Activated CD8-positive, alpha-beta T cell treated with anti-CD3 and anti-CD28 coated beads for 36 hours (primary cell): ENCODE data around the gene KLF1. TPM values are rescaled to one million over a fixed set of nuclear protein-coding genes. Genes with fewer than 3 reads are reported as not detected.
A peak's percentile ranks its signal among the peaks of the same experiment; 100 is the strongest.
"Not testable (repeated sequence)": the region's sequence is repeated elsewhere in the genome, so short reads cannot be mapped to it uniquely, and the experiment has no call there.

Source experiments
- ATAC-seq: fragments of 200-7000 bp; cut with Tn5 transposase; one replicate; pipeline ENCODE4 v1.10.0; 2021; ENCODE audit warnings: mild to moderate bottlenecking, moderate library complexity
- CTCF ChIA-PET: fragments of 350-600 bp; sonication (Branson Sonifier 250); formaldehyde crosslinking; loops from one replicate; lab custom pipeline; 2021; ENCODE audit warnings: antibody characterized with exemption; lab: Charles Lee
- POLR2A ChIA-PET: fragments of 350-600 bp; sonication (Branson Sonifier 250); formaldehyde crosslinking; loops from one replicate; lab custom pipeline; 2021; ENCODE audit warnings: antibody characterized with exemption; lab: Charles Lee
- DNase-seq: peaks from one replicate; pipeline ENCODE4 v3.0.0-alpha.2; 2020
- H3K27ac Mint-ChIP-seq: one replicate; pipeline ENCODE4 v1.8.0; 2021; ENCODE audit warnings: mild to moderate bottlenecking, mixed read lengths
- H3K27me3 Mint-ChIP-seq: one replicate; pipeline ENCODE4 v1.8.0; 2021; ENCODE audit warnings: mixed read lengths
- H3K36me3 Mint-ChIP-seq: one replicate; pipeline ENCODE4 v1.8.0; 2021; ENCODE audit warnings: low read depth, mixed read lengths
- H3K4me1 Mint-ChIP-seq: one replicate; pipeline ENCODE4 v1.8.0; 2021; ENCODE audit warnings: low read depth, mixed read lengths
- H3K4me3 Mint-ChIP-seq: one replicate; pipeline ENCODE4 v1.8.0; 2021; ENCODE audit warnings: mild to moderate bottlenecking, moderate library complexity, mixed read lengths
- H3K9me3 Mint-ChIP-seq: one replicate; pipeline ENCODE4 v1.8.0; 2021; ENCODE audit warnings: mixed read lengths
- intact Hi-C: fragments of 100-400 bp; cut with micrococcal nuclease; formaldehyde crosslinking; loops from one replicate; pipeline ENCODE4 v1.10.0; 2022
- total RNA-seq, 2 experiments: library from RNA; stranded (reverse); gene quantifications; one replicate each; pipeline ENCODE4 v1.2.3, GENCODE V29; 2021
- TF ChIP-seq, protein P1 (sequence below): fragments of 200-600 bp; IDR thresholded peaks from one replicate; pipeline ENCODE4 v1.8.0; 2022; ENCODE audit warnings: antibody characterized with exemption, mild to moderate bottlenecking

Gene KLF1
- total RNA-seq, 2 experiments from 2014 or later, result 0.32 to 0.38 TPM

DNA sequence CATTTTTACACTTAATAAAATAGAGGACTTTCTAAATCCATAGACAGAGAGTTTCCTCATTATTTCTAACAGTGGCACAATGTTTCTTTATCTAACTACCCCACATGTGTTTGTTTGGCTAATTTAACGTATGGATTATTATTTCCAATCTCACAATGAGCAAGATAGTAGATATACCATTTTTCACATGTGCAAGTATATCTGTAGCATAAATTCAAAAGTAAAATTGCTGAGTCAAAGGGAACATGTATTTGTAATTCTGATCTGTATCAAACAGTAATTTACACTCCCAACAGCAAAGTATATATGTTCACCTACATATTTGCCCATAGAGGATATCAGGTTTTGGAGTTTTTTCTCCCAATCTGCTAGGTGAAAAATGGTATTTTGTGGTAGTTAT, 30.3 kb downstream of the KLF1 start:
- Mint-ChIP-seq H3K9me3 (peaks cover 5% of the 10 kb centered on the region), H3K4me1 (no peaks in the 10 kb centered on the region), H3K36me3 (no peaks in the 10 kb centered on the region), H3K27me3 (no peaks in the 10 kb centered on the region), H3K27ac (no peak overlapping the region), H3K4me3 (no peak overlapping the region)
- ATAC-seq, result no peak
- TF ChIP-seq, protein P1, sequence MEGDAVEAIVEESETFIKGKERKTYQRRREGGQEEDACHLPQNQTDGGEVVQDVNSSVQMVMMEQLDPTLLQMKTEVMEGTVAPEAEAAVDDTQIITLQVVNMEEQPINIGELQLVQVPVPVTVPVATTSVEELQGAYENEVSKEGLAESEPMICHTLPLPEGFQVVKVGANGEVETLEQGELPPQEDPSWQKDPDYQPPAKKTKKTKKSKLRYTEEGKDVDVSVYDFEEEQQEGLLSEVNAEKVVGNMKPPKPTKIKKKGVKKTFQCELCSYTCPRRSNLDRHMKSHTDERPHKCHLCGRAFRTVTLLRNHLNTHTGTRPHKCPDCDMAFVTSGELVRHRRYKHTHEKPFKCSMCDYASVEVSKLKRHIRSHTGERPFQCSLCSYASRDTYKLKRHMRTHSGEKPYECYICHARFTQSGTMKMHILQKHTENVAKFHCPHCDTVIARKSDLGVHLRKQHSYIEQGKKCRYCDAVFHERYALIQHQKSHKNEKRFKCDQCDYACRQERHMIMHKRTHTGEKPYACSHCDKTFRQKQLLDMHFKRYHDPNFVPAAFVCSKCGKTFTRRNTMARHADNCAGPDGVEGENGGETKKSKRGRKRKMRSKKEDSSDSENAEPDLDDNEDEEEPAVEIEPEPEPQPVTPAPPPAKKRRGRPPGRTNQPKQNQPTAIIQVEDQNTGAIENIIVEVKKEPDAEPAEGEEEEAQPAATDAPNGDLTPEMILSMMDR, result no peak
- DNase-seq, result no peak
- ChIA-PET CTCF (interaction anchor here (1.5 kb wide), 1 partner anchor 109 kb away, joined by 7 read pairs; no protein-coding TSS in a partner anchor), POLR2A (interaction anchor here (0.6 kb wide), 1 partner anchor 41 kb away, joined by 3 read pairs; no protein-coding TSS in a partner anchor)
- intact Hi-C loops, result no loop called here

DNA sequence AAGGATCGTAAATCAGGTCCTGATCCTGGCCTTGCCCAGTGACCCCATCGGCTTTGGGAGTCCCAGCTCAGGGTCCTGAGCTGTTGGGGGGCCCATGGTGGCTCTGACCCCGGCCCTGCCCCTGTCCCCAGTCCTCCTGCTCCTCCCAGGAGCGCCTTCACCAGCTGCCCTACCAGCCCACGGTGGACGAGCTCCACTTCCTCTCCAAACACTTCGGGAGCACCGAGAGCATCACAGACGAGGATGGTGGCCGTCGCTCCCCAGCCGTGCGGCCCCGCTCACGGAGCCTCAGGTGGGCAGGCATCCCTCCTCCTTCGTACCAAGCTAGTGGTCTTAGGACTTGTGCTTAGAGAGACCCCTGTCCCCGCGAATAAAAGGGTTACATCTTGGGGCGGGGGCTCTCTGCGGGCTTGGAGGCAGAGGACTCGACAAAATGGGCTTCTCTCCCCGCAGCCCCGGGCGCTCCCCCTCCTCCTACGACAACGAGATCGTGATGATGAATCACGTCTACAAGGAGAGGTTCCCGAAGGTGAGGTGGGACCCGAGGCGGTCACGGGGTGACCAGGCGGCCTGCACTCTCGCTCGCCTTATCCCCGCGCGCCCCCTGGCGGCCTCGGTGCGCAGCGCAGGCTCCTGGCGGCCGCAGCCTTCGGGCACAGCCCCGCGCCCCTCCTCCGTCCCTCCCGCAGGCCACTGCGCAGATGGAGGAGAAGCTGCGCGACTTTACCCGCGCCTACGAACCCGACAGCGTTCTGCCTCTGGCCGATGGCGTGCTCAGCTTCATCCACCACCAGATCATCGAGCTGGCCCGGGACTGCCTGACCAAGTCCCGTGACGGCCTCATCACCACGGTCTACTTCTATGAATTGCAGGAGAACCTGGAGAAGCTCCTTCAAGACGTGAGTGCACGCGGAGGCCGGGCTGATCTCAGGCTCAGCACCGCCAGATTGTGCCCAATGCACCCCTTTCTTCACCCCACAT, 39.6 kb downstream of the KLF1 start:
- CTCF ChIA-PET, result interaction anchor here (0.6 to 6.7 kb wide), 62 partner anchors 10 to 309 kb away, joined by 3 to 118 read pairs (median 5); partner anchors contain the start of genes DNASE2, GCDH, JUNB and MAN2B1
- H3K4me3 Mint-ChIP-seq, result peak overlapping the region; percentile 67
- H3K27ac Mint-ChIP-seq, result peak overlapping the region; percentile 63
- H3K4me1 Mint-ChIP-seq, result peaks cover 3% of the 10 kb centered on the region
- no peaks in the 10 kb centered on the region for H3K9me3 Mint-ChIP-seq
- DNase-seq, result peak; percentile 91
- intact Hi-C loops, result loop anchor here (5.0 kb wide), 1 partner anchor 85 kb away; no protein-coding TSS in a partner anchor
- peak; percentile 99 for ATAC-seq
- no peaks in the 10 kb centered on the region for H3K36me3 Mint-ChIP-seq
- TF ChIP-seq, protein P1, result peak; percentile 100
- peaks cover 25% of the 10 kb centered on the region for H3K27me3 Mint-ChIP-seq
- POLR2A ChIA-PET, result interaction anchor here (0.6 to 1.7 kb wide), 7 partner anchors 14 to 936 kb away, joined by 3 to 7 read pairs (median 3); partner anchors contain the start of genes FBXW9, JUNB, PRDX2 and RNASEH2A

DNA sequence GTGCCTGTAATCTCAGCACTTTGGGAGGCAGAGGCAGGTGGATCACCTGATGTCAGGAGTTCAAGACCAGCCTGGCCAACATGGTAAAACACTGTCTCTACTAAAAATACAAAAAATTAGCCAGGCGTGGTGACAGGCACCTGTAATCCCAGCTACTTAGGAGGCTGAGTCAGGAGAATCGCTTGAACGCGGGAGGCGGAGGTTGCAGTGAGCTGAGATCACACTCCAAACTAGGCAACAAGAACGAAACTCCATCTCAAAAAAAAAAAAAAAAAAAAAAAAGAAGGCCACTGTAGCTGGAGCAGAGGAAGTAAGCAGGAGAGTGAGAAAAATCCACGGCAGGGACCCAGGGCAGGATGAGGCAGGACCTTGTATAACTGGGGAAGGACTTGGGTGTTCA, 40.4 kb downstream of the KLF1 start:
- H3K36me3 Mint-ChIP-seq, H3K9me3 Mint-ChIP-seq, H3K4me1 Mint-ChIP-seq, H3K27ac Mint-ChIP-seq, ATAC-seq, DNase-seq: not testable (repeated sequence)
- H3K4me3 Mint-ChIP-seq, result peak overlapping the region; percentile 67
- POLR2A ChIA-PET, result interaction anchor here (0.9 to 1.7 kb wide), 3 partner anchors 45 to 90 kb away, joined by 3 to 7 read pairs (median 4); partner anchors contain the start of genes JUNB, PRDX2 and THSD8
- CTCF ChIA-PET, result interaction anchor here (0.6 to 6.7 kb wide), 39 partner anchors 9 to 308 kb away, joined by 3 to 118 read pairs (median 10); partner anchors contain the start of genes GCDH, JUNB, MAN2B1 and RNASEH2A
- H3K27me3 Mint-ChIP-seq, result peaks cover 30% of the 10 kb centered on the region
- intact Hi-C loops, result loop anchor here (5.0 kb wide), 1 partner anchor 84 kb away; no protein-coding TSS in a partner anchor

DNA sequence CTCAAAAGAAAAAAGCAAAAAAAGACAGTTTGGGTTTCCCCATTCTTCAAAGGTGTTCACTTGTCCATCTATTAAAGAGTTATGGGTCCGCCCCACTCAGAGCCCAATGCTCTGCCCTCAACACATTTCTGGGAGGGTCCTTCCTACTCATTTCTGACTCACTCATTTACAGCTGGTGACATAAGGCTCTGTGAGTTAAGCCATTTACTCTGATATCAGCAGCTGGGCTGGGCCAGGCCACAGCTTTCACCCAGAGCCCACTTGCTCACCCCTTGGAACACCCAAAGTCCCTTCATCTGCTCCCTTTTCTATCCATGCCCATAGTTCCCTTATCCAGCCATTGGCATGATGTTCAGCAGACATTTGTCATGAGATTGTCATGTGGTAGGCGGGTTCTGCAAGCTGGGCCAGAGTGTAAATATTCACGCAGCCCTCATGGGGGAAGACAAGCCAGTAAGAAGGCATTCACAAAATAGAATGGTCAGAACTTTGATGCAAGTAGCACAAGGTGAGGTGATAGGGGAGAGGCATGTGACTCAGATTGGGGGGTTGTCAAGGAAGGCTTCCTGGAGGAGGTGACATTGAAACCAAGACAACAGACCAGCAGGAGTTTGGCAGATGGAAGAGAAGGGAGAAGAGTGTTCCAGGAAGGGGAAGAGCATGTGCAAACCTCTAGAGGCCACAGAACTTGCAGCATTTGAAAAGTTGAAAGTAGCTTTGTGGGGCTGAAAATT, 42.8 kb downstream of the KLF1 start:
- DNase-seq (no peak), ATAC-seq (no peak)
- Mint-ChIP-seq H3K36me3 (no peaks in the 10 kb centered on the region), H3K4me3 (no peak overlapping the region), H3K27ac (no peak overlapping the region), H3K4me1 (peaks cover 23% of the 10 kb centered on the region), H3K9me3 (no peaks in the 10 kb centered on the region), H3K27me3 (peaks cover 55% of the 10 kb centered on the region)
- ChIA-PET CTCF (interaction anchor here (0.7 to 6.7 kb wide), 3 partner anchors 48 to 86 kb away, joined by 3 to 118 read pairs (median 4); no protein-coding TSS in a partner anchor), POLR2A (no interaction called here)
- TF ChIP-seq, protein P1, result no peak
- intact Hi-C loops, result no loop called here

DNA sequence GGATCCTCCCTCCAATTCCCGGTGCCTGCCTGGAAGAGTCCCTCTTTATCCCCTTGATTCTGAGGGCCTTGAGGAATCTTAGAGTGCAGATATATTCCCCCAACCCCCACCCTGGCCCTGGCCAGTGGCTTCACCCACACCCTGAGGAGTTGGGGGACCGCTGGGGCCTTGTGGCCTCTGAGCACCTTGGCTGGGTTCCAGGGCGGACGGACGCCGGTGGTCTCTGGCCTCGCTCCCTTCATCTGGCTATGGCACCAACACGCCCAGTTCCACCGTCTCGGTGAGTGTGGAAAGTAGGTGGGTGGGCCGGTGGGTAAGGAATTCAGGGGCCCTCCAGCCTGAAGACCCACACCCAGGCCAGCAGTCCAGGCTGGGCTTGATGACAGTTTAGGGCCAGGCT, 43.7 kb downstream of the KLF1 start:
- Mint-ChIP-seq H3K9me3 (no peaks in the 10 kb centered on the region), H3K36me3 (no peaks in the 10 kb centered on the region), H3K4me3 (no peak overlapping the region), H3K27ac (no peak overlapping the region), H3K27me3 (peaks cover 57% of the 10 kb centered on the region), H3K4me1 (peaks cover 25% of the 10 kb centered on the region)
- ATAC-seq (no peak), DNase-seq (no peak)
- POLR2A ChIA-PET, result no interaction called here
- intact Hi-C loops, result no loop called here
- TF ChIP-seq, protein P1, result no peak
- CTCF ChIA-PET, result no interaction called here
